22Rv1 (cell line): Measurements from ENCODE around the gene NUP93.

Experiments used
- H3K27ac ChIP-seq: fragments of 450-650 bp; 2 replicates; pipeline ENCODE4 v1.5.1; 2017
- ZFX ChIP-seq: fragments of 450-650 bp; IDR thresholded peaks from 2 replicates; pipeline ENCODE4 v1.6.1; 2017; ENCODE audit warnings: antibody characterized with exemption, borderline replicate concordance
- TF ChIP-seq, protein P1 (sequence below): fragments of 450-650 bp; IDR thresholded peaks from 2 replicates; pipeline ENCODE4 v1.5.1; 2017; ENCODE audit warnings: mild to moderate bottlenecking

The NUP93 gene

DNA sequence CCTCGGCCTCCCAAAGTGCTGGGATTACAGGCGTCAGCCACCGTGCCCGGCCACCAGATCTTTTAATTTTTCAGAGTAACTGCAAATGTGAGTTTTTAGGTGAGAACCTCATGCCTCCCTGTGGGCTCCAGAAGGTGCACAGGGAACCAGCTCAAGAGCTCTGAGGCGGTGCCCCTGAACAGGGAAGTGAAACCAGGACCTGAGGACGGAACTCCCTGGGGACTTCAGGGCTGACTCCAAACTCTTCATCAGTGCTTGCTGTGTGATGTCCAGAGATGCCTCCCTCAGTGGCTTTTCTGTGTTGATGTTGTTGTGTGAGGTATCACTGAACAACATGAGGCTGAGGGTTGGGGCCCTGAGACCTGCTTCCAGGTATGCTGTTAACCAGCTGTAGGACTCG lies 158.9 kb downstream of the NUP93 start:
- no peak overlapping the region for H3K27ac ChIP-seq

GRCh38 chr16:56889206-56889605 lies 159.3 kb downstream of the NUP93 start:
- no peak overlapping the region for H3K27ac ChIP-seq
- no peak for TF ChIP-seq ZFX
- TF ChIP-seq, protein P1, sequence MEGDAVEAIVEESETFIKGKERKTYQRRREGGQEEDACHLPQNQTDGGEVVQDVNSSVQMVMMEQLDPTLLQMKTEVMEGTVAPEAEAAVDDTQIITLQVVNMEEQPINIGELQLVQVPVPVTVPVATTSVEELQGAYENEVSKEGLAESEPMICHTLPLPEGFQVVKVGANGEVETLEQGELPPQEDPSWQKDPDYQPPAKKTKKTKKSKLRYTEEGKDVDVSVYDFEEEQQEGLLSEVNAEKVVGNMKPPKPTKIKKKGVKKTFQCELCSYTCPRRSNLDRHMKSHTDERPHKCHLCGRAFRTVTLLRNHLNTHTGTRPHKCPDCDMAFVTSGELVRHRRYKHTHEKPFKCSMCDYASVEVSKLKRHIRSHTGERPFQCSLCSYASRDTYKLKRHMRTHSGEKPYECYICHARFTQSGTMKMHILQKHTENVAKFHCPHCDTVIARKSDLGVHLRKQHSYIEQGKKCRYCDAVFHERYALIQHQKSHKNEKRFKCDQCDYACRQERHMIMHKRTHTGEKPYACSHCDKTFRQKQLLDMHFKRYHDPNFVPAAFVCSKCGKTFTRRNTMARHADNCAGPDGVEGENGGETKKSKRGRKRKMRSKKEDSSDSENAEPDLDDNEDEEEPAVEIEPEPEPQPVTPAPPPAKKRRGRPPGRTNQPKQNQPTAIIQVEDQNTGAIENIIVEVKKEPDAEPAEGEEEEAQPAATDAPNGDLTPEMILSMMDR = no peak

More for the DNA sequence above, 158.9 kb downstream of the NUP93 start:
- no peak for TF ChIP-seq ZFX
- TF ChIP-seq, protein P1 = no peak

DNA sequence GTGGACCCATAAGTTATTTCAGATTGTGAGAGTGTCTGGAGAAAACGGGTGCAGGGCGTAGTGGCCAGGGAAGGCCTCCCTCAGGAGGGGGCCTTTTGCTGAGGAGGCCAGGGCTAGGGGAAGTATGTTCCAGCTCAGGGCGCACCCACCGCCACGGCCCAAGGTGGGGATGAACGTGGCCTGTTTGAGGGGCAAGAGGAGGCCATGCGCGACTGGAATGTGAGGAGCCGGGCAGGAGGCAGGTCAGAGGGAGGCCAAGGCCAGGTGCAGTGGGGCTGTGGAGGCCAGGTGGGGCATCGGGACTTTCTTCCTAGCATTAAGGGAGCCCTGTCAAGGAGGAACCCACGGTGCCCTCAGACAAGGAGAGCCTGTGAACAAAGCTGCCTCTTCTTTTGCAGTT lies 161.8 kb downstream of the NUP93 start:
- no peak overlapping the region for H3K27ac ChIP-seq
- TF ChIP-seq, protein P1 = no peak
- no peak for TF ChIP-seq ZFX

DNA sequence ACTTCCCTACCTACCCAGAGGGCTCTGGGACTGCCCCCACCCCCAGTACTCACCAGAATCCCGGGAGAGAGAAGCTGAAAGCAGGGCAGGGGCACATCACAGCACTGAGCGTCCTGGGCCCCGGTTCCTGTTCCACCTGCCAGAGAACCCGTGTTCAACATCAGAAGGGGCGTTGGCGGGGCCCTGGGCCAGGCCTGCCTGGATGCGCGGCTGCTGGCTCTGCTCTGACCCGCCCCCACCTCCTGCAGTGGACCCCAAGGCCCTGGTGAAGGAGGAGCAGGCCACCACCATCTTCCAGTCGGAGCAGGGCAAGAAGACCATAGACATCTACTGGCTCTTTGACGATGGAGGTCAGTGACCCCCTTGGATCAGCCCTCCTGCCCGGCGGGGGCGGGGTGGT lies 162.8 kb downstream of the NUP93 start:
- H3K27ac ChIP-seq = no peak overlapping the region
- no peak for TF ChIP-seq ZFX
- TF ChIP-seq, protein P1 = no peak

- TF ChIP-seq, protein P1 = no peak
- no peak for TF ChIP-seq ZFX
Measured at GRCh38 chr16:56894331-56894917, 164.5 kb downstream of the NUP93 start.

DNA sequence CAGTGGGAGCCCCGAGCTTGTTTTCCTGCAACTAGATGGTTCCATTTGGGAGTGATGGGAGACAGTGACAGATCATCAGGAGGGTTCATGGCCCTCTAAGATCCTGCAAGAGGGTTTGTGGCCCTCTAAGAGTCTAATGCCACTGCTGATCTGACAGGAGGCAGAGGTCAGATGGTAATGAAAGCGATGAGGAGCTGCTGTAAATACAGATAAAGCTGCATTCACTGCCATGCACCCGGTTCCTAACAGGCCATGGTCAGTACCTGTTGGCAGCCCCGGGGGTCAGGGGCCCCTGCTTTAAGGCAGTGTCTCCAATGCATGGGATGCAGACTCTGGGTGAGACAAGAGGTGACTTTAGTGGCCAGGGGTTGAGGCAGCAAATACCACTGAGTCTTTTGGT lies 165.9 kb downstream of the NUP93 start:
- no peak overlapping the region for H3K27ac ChIP-seq
- no peak for TF ChIP-seq ZFX
- TF ChIP-seq, protein P1 = no peak

More at GRCh38 chr16:56894331-56894917, 164.5 kb downstream of the NUP93 start:
- no peak overlapping the region for H3K27ac ChIP-seq

DNA sequence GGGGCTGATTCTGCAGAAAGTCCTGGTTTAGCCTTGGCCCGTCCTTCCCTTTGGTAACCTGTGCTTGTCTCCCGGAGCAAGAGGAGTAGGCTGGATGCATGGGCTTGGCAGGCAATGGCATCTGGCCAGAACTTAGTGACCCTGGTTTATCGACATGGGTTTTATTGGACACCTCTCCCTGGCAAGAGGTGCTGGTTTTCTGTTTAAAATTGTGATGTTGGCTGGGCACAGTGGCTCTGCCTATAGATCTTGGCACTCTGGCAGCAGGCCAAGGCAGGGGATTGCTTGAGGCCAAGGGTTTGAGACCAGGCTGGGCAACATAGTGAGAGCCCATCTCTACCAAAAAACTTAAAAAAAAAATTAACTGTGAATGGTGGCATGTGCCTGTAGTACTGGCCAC lies 166.3 kb downstream of the NUP93 start:
- no peak for TF ChIP-seq ZFX
- TF ChIP-seq, protein P1 = no peak
- no peak overlapping the region for H3K27ac ChIP-seq
